Glutamatergic neuron (in vitro differentiated cells): ENCODE data around the gene ATL3. TPM values are rescaled to one million over a fixed set of nuclear protein-coding genes. Genes with fewer than 3 reads are reported as not detected.

Experiments
- DNase-seq: peaks from one replicate; pipeline ENCODE4 v3.0.0; 2022
- H3K27ac Mint-ChIP-seq: one replicate; pipeline ENCODE4 v1.8.0; 2020; ENCODE audit warnings: mild to moderate bottlenecking, mixed read lengths, inconsistent platforms; ENCODE audit not compliant: unreplicated experiment
- H3K27me3 Mint-ChIP-seq: one replicate; pipeline ENCODE4 v1.8.0; 2020; ENCODE audit warnings: mild to moderate bottlenecking, moderate library complexity, mixed read lengths, inconsistent platforms; ENCODE audit not compliant: unreplicated experiment
- H3K36me3 Mint-ChIP-seq: one replicate; pipeline ENCODE4 v1.8.0; 2020; ENCODE audit warnings: mild to moderate bottlenecking, mixed read lengths, inconsistent platforms; ENCODE audit not compliant: unreplicated experiment
- H3K4me1 Mint-ChIP-seq: one replicate; pipeline ENCODE4 v1.8.0; 2020; ENCODE audit warnings: mild to moderate bottlenecking, low read depth, mixed read lengths, inconsistent platforms; ENCODE audit not compliant: unreplicated experiment
- H3K4me3 Mint-ChIP-seq: one replicate; pipeline ENCODE4 v1.8.0; 2020; ENCODE audit warnings: mild to moderate bottlenecking, mixed read lengths, inconsistent platforms; ENCODE audit not compliant: unreplicated experiment
- H3K9me3 Mint-ChIP-seq: one replicate; pipeline ENCODE4 v1.8.0; 2020; ENCODE audit warnings: mild to moderate bottlenecking, moderate library complexity, mixed read lengths, inconsistent platforms; ENCODE audit not compliant: unreplicated experiment
- total RNA-seq: library from RNA; stranded (reverse); fragmentation: NEBNext Ultra II Directional; extraction: Animal tissue kit (Norgen Biotek cat#: 25700); gene quantifications from one replicate; pipeline ENCODE4 v1.2.1, GENCODE V29; 2021; ENCODE audit not compliant: unreplicated experiment
- TF ChIP-seq, protein P1 (sequence below): fragments of 200-600 bp; sonication (generic); IDR thresholded peaks from one replicate; pipeline ENCODE4 v1.5.0; 2021; ENCODE audit not compliant: partially characterized antibody, unreplicated experiment

The ATL3 gene
- total RNA-seq, 1 donor from 2014 or later, result 9.4 TPM

DNA sequence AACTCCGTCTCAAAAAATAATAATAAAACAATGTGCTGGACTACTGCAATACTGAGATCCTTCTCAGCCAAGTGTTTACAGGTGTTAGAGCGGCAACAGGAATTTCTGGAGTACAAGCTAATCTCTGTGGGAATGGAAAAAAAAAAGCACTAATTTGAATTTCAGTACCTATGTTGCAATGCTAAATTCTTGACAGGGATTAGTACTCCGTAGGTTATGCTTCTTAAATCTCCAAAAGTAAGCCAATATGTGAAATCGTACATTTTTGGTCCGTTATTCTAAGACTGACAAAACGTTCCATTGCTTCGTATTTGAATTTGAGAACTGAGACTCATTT lies 1.1 kb downstream of the ATL3 start:
- Mint-ChIP-seq H3K9me3 (peaks cover 6% of the 10 kb centered on the region), H3K4me1 (peaks cover 3% of the 10 kb centered on the region), H3K36me3 (no peaks in the 10 kb centered on the region), H3K27me3 (peaks cover 4% of the 10 kb centered on the region), H3K27ac (no peak overlapping the region), H3K4me3 (peak overlapping the region; percentile 72)
- no peak for DNase-seq
- TF ChIP-seq, protein P1, sequence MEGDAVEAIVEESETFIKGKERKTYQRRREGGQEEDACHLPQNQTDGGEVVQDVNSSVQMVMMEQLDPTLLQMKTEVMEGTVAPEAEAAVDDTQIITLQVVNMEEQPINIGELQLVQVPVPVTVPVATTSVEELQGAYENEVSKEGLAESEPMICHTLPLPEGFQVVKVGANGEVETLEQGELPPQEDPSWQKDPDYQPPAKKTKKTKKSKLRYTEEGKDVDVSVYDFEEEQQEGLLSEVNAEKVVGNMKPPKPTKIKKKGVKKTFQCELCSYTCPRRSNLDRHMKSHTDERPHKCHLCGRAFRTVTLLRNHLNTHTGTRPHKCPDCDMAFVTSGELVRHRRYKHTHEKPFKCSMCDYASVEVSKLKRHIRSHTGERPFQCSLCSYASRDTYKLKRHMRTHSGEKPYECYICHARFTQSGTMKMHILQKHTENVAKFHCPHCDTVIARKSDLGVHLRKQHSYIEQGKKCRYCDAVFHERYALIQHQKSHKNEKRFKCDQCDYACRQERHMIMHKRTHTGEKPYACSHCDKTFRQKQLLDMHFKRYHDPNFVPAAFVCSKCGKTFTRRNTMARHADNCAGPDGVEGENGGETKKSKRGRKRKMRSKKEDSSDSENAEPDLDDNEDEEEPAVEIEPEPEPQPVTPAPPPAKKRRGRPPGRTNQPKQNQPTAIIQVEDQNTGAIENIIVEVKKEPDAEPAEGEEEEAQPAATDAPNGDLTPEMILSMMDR, result no peak

DNA sequence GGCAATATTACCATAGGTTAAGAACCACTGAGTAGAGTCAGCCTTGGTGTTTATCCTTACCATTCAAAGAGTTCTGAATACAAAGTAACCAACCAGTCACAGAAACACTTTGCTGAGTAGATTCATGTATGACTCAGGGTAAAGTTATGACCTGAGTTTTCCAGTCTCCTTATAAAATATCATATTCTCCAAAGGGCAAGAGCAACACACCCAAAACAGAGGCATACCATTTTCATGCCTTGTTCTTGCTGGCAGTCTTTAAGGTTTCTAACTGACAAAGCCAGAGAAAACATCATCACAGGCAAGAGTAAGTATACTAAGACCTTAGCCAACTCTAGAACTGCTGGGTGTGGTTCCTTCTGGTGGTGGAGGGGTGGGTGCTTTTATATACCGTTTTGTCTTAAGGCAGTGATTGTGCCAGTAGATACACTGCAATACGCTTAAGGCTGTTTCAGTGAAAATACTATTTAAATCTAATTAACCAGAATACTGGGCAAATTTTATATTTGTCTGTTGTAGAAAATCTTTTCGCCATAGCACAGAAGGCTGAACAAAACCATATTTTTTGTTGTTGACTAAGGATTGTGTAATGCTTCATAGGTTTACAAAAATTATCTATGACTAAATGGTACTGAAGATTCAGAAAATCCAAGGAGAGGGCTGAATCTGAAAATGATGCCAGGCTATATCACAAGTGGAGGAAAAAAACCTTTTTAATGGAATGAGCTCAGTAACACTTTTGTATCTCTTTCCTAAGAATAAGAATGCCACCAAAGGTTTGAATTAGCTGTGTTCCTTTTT lies 3.0 kb downstream of the ATL3 start:
- TF ChIP-seq, protein P1, result no peak
- Mint-ChIP-seq H3K27me3 (peaks cover 1% of the 10 kb centered on the region), H3K36me3 (no peaks in the 10 kb centered on the region), H3K4me1 (peaks cover 3% of the 10 kb centered on the region), H3K4me3 (no peak overlapping the region), H3K9me3 (peaks cover 6% of the 10 kb centered on the region), H3K27ac (no peak overlapping the region)
- DNase-seq, result no peak

DNA sequence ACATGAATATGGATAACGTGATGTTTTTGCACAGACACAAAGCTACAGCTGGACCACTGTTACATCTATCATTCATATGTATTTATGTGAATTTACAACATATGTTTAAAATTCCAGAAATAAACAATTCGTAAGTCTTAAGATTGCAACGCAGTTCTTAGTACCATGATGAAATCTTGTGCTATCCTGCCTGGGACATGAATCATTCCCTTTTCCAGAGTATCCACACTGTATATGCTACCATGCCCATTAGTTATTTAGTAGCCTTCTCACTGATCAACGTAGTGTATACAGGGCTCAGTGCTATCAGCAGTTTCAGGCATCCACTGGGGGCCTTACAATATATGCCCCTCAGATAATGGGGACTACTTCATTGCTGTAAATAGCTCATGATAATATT lies 4.3 kb downstream of the ATL3 start:
- no peak overlapping the region for H3K27ac Mint-ChIP-seq
- peaks cover 3% of the 10 kb centered on the region for H3K27me3 Mint-ChIP-seq
- TF ChIP-seq, protein P1, result no peak

DNA sequence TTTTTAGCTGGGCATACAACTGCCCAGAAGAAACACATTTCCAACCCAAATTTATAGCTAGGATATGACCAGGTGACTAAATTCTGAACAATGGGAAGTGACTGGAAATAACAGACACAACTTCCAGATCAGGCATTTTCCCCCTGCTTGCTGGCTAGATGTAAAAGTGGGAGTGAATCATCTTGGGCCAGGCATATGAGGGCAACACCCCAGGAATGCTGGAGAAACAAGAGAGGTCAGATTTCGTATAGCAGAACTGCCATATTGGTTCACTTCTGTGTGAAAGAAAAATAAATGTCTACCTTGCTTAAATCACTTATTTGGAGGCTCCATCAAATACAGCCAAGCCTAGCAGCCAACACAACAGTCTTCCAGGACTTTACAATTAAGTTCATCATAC lies 7.4 kb downstream of the ATL3 start:
- no peaks in the 10 kb centered on the region for H3K4me1 Mint-ChIP-seq
- no peak for DNase-seq
- TF ChIP-seq, protein P1, result no peak
- H3K27me3 Mint-ChIP-seq, result peaks cover 3% of the 10 kb centered on the region
- H3K9me3 Mint-ChIP-seq, result no peaks in the 10 kb centered on the region
- no peak overlapping the region for H3K27ac Mint-ChIP-seq
- no peak overlapping the region for H3K4me3 Mint-ChIP-seq
- no peaks in the 10 kb centered on the region for H3K36me3 Mint-ChIP-seq

More for the DNA sequence above, 4.3 kb downstream of the ATL3 start:
- Mint-ChIP-seq H3K4me1 (peaks cover 3% of the 10 kb centered on the region), H3K4me3 (no peak overlapping the region), H3K9me3 (peaks cover 2% of the 10 kb centered on the region), H3K36me3 (no peaks in the 10 kb centered on the region)
- no peak for DNase-seq

DNA sequence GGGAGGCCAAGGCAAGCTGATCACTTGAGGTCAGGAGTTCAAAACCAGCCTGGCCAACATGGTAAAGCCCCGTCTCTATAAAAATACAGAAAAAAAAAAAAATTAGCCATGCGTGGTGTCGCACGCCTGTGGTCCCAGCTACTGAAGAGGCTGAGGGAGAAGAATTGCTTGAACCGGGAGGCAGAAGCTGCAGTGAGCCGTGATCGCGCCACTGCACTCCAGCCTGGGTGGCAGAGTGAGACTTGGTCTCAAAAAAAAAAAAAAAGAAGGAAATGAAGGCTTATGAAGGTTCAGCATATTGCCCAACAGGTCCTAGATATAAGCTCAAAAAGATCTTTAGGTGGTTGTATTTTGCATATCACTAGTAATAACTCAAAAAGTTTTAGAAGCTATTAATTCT lies 10.2 kb downstream of the ATL3 start:
- no peak overlapping the region for H3K27ac Mint-ChIP-seq
- H3K36me3 Mint-ChIP-seq, result no peaks in the 10 kb centered on the region
- H3K4me1 Mint-ChIP-seq, result no peaks in the 10 kb centered on the region
- H3K4me3 Mint-ChIP-seq, result no peak overlapping the region
- peaks cover 3% of the 10 kb centered on the region for H3K27me3 Mint-ChIP-seq
- H3K9me3 Mint-ChIP-seq, result no peaks in the 10 kb centered on the region
- DNase-seq, result no peak
- TF ChIP-seq, protein P1, result no peak
